Umbilical cord (tissue), 2 donors: ENCODE results near the gene GPD2. TPM values are rescaled to one million over a fixed set of nuclear protein-coding genes. Genes with fewer than 3 reads are reported as not detected.
"Not testable (repeated sequence)": the region's sequence is repeated elsewhere in the genome, so short reads cannot be mapped to it uniquely, and the experiment has no call there.

Experiments
- DNase-seq: peaks from one replicate; pipeline ENCODE4 v3.0.0-alpha.2; 2015; ENCODE audit warnings: low spot score
- total RNA-seq: library from RNA; depleted of rRNA; stranded (reverse); fragments of >200 nt; gene quantifications from one replicate; pipeline ENCODE4 v1.2.3, GENCODE V29; 2014; ENCODE audit warnings: low replicate concordance; ENCODE audit not compliant: insufficient read depth

GPD2 gene
- total RNA-seq, 1 donor from 2014 or later: 8.9 TPM

- DNase-seq: no peak
Observed at GRCh38 chr2:156586621-156587020, 150.4 kb downstream of the GPD2 start.

GRCh38 chr2:156589381-156590079, 153.4 kb downstream of the GPD2 start:
- peak; percentile 54 for DNase-seq

DNA sequence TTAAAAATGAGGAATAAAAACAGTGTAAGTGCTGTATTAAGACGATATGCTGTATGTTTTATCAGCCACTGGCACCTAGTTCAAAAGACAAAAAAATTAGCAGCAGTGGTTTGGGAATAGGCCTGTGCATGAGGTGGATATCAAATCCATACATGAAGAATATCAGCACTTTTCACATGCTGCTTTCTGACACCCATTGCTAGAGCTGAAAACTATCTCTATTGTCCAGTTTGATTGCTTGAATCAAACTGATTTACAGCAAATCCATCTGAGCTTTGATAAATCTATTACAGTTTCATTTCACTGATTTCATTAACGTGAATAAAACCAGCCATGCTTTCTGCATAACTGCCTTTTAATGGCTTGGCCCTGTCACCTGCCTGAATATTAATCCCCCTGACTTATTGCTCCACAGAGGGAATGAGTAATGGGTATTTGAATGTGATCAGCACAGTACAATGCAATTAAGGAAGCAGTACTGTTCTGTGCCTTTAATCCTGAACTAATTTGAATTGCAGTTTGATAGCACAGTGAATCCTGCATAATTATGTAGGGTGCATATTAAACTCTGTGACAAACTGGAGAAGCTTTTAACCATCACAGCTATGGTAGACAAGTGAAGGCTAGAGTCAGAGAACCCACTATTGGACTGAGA, 154.0 kb downstream of the GPD2 start:
- no peak for DNase-seq

GRCh38 chr2:156592809-156593593, 156.8 kb downstream of the GPD2 start:
- no peak for DNase-seq

DNA sequence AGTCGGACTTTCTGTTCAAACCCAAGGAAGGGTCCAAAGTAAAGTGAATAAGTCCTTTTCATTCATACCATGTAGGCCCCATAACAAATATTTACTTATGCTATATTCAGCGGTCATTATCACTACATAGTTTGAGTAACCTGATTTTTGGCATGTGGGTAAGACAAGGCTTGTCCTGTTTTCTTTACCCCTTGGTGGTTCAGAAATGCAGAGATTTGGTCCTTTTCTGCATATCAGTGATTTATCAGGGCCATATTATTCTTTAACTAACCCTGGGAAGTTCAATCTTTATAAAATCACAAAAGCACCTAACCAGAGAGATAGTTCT, 157.4 kb downstream of the GPD2 start:
- DNase-seq: no peak

DNA sequence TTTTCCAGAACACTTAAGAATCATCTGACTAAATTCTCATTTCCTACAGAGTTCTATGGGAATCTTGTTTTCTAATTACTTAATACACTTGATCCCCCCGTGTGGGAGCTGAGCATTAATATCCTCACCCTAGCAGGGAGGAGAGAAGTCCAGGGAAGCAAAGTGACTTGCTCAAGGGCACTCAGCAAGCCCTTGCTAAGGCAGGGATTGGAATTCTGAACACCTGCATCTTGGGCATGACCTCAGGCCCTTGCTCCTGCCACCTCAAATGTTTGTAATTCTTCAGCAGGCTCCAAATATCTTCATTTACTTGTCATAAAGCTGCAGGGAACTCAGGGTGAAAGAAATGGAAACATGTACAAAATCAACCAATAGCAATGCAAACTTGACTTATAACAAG, 162.4 kb downstream of the GPD2 start:
- DNase-seq: no peak

GRCh38 chr2:156600196-156600595, 164.0 kb downstream of the GPD2 start:
- DNase-seq: no peak

- DNase-seq: no peak
Observed at GRCh38 chr2:156601855-156602551, 165.8 kb downstream of the GPD2 start.

GRCh38 chr2:156602552-156602933, 166.4 kb downstream of the GPD2 start:
- no peak for DNase-seq

DNA sequence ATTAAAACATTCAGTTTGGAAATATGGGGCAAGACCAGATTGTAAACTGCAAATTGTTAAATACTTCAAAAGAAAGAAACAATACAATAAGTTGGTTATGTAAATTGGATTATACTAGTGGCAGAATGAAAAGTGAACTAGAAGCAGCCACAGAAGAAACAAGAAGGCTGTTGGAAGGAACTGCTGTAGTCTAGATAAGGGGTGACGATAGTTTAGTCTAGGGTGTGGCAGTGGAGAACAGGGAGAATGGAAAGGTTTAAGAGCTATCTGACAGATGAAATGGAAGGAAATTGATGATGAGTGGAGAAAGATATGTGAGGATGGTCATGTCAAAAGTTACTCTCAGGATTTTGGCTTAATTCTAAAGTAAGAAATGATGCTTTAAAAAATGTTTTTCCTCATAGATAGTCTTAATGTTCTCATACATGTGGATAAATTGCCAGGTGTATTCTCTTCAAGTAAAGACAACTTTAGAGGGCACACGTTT, 179.7 kb downstream of the GPD2 start:
- DNase-seq: no peak

DNA sequence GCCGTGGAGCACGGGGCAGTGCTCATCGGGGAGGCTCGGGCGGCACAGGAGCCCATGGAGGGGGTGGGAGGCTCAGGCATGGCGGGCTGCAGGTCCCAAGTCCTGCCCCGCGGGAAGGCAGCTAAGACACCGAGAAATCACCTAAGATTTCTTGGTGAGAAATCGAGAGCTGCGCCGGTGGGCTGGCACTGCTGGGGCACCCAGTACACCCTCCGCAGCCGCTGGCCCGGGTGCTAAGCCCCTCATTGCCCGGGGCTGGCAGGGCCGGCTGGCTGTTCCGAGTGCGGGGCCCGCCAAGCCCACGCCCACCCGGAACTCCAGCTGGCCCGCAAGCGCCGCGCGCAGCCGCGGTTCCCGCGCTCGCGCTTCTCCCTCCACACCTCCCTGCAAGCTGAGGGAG, 181.9 kb downstream of the GPD2 start:
- DNase-seq: not testable (repeated sequence)

GRCh38 chr2:156619021-156619539, 182.9 kb downstream of the GPD2 start:
- DNase-seq: no peak

GRCh38 chr2:156622491-156622890, 186.3 kb downstream of the GPD2 start:
- no peak for DNase-seq

GRCh38 chr2:156625360-156626170, 189.4 kb downstream of the GPD2 start:
- no peak for DNase-seq

- DNase-seq: no peak
Observed at GRCh38 chr2:156626931-156627330, 190.8 kb downstream of the GPD2 start.

DNA sequence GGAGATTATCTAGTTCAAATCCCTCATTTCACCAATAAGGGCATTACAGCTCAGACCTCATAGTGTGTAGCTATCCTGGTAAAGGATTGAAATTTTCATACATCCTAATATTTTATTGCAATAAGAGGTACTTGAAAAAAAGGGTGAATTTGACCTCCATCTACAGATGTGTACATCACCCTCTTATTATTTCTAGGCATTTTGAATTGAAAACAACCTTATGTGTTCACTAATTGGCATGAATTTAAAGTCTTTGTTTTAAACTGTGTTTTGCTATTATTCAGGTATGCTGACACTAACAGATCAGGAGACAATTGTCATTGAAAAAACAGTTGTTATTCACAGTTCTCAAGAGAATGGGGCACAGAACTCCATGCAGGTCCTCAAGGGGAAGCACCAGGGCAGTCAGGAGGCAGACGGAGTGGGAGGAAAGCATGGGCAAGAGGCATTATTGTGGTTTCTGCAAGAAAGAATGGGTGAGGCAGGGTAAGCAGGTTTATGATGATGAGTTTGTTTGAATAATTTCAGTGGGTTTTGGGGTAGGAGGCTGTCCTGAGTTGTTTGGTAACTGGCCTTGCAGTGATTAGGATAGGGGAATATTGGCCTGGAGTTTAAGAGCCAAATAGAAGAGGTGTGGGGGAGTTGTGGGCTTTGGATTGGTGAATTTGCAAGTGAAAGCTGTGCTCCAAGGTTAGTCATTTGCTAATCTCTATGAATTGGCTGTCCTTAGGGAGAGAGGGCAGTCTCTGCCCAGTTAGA, 194.6 kb downstream of the GPD2 start:
- no peak for DNase-seq

DNA sequence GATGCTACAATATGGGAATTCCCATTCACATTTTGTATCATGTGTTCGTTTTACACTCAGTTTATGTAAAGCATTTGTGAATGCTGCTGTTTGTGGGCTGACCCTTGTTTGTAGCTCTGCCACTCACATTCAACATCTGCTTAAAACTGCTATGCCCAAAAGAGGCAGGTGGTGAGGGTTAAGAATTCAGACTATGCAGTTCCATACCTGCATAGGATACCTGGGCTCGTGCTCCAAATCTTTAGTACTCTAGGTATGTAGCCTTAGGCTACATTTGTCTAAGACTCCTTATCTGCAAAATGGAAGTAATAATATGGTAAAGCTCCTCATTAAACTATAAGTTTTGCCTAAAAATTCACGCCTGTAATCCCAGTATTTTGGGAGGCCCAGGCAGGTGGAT, 199.5 kb downstream of the GPD2 start:
- no peak for DNase-seq
